Panc1 (cell line): ENCODE results near the gene C6orf132. TPM values are rescaled to one million over a fixed set of nuclear protein-coding genes. Genes with fewer than 3 reads are reported as not detected.
A peak's percentile ranks its signal among the peaks of the same experiment; 100 is the strongest.

Experiments
- ATAC-seq: fragments of 200-7000 bp; cut with Tn5 transposase; 2 replicates; pipeline ENCODE4 v1.9.1; 2020; ENCODE audit warnings: mild to moderate bottlenecking, moderate library complexity
- BruUV-seq: library from RNA; stranded (reverse); fragments of 400-500 nt; replicated peaks from 2 replicates; lab custom pipeline; 2021; lab: Mats Ljungman, UMichigan
- CTCF ChIA-PET: fragments of 300-600 bp; sonication (Branson Sonifier 250); formaldehyde crosslinking; loops from one replicate; lab custom pipeline; 2022; ENCODE audit warnings: antibody characterized with exemption; lab: Charles Lee
- POLR2A ChIA-PET: fragments of 300-600 bp; sonication (Branson Sonifier 250); formaldehyde crosslinking; loops from one replicate; lab custom pipeline; 2022; ENCODE audit warnings: antibody characterized with exemption; lab: Charles Lee
- DNase-seq: peaks from one replicate; pipeline ENCODE4 v3.0.0-alpha.2; 2010; ENCODE audit warnings: low read depth, low spot score
- H3K27ac ChIP-seq: 2 replicates; pipeline ENCODE4 v1.5.1; 2011; ENCODE audit warnings: mild to moderate bottlenecking, low read length, inconsistent platforms
- H3K27me3 ChIP-seq: fragments of 200-500 bp; sonication (Bioruptor generic); 2 replicates; pipeline ENCODE4 v1.6.0; 2014; ENCODE audit warnings: low read length, inconsistent platforms; ENCODE audit not compliant: control insufficient read depth, insufficient read depth
- H3K36me3 ChIP-seq: fragments of 200-500 bp; sonication (Bioruptor generic); 2 replicates; pipeline ENCODE4 v1.5.1; 2014; ENCODE audit warnings: inconsistent platforms, mild to moderate bottlenecking, low read length, moderate library complexity; ENCODE audit not compliant: control insufficient read depth, insufficient read depth
- H3K4me1 ChIP-seq: 2 replicates; pipeline ENCODE4 v1.5.1; 2011; ENCODE audit warnings: inconsistent platforms, mild to moderate bottlenecking, low read length, moderate library complexity; ENCODE audit not compliant: control insufficient read depth, insufficient read depth
- H3K4me3 ChIP-seq, 2 experiments: 2 replicates each; pipeline ENCODE4 v1.5.1; 2011 to 2012; ENCODE audit warnings: low read depth in 2 of 2, low read length in 2 of 2, mild to moderate bottlenecking in 2 of 2, inconsistent platforms in 1 of 2, moderate library complexity in 1 of 2
- H3K9me3 ChIP-seq: fragments of 200-500 bp; sonication (Bioruptor generic); 2 replicates; pipeline ENCODE4 v1.5.1; 2014; ENCODE audit warnings: low read depth, mild to moderate bottlenecking, inconsistent platforms, low read length, moderate library complexity; ENCODE audit not compliant: control insufficient read depth, insufficient read depth
- POLR2AphosphoS5 ChIP-seq: IDR thresholded peaks from 2 replicates; pipeline ENCODE4 v1.6.1; 2012; ENCODE audit warnings: mild to moderate bottlenecking, low read depth, low read length, moderate library complexity
- SIN3A ChIP-seq: IDR thresholded peaks from 2 replicates; pipeline ENCODE4 v1.6.1; 2012; ENCODE audit warnings: low read depth, mild to moderate bottlenecking, low read length, moderate library complexity, borderline replicate concordance; ENCODE audit not compliant: insufficient read depth
- TCF7L2 ChIP-seq: IDR thresholded peaks from 2 replicates; pipeline ENCODE4 v1.6.1; 2011; ENCODE audit warnings: mild to moderate bottlenecking, low read depth, low read length, inconsistent platforms
- in situ Hi-C: cut with HindIII; loops from 2 replicates; pipeline ENCODE4 v1.10.0; 2016; ENCODE audit warnings: low sequenced_read_pairs, low pct_unique_long_range_greater_than_20kb
- intact Hi-C: fragments of 100-400 bp; cut with micrococcal nuclease; formaldehyde crosslinking; loops from one replicate; pipeline ENCODE4 v1.10.0; 2022; ENCODE audit not compliant: unreplicated experiment
- total RNA-seq: library from RNA; stranded (reverse); gene quantifications from one replicate; pipeline ENCODE4 v1.2.1, GENCODE V29; 2021; ENCODE audit not compliant: unreplicated experiment
- TF ChIP-seq, protein P1 (sequence below), 2 experiments: IDR thresholded peaks; 2 replicates each; pipeline ENCODE4 v1.6.1; 2011 to 2012; ENCODE audit warnings: low read depth in 2 of 2, control low read depth in 1 of 2, low read length in 1 of 2, mild to moderate bottlenecking in 1 of 2, moderate library complexity in 1 of 2; ENCODE audit not compliant: insufficient read depth in 1 of 2
- TF ChIP-seq, protein P2 (sequence below): fragments of 450-650 bp; IDR thresholded peaks from 2 replicates; pipeline ENCODE4 v1.5.1; 2017; ENCODE audit warnings: mild to moderate bottlenecking

C6orf132 gene
- total RNA-seq, 1 experiment from 2014 or later: 12.9 TPM

DNA sequence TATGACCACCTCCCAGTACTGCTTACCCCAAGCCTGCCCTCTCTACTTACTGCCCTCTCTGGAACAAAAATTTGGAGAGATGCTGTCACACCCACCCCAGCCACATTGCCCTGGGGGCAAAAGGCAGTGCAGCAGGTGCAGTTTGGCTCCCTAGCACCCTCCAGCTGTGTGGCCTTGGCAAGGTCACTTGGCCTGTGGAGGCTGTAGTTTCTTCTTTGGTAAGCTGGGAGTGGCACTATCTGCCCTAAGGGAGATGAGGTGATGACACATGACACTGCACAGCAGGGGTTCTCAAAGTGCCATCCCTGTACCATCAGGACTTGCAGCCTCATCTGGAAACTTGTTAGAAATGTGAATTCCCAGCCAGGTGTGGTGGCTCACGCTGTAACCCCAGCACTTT lies 47.3 kb downstream of the C6orf132 start:
- no peak for DNase-seq
- no peak overlapping the region for H3K27ac ChIP-seq
- POLR2A ChIA-PET: no interaction called here
- TF ChIP-seq, protein P1, sequence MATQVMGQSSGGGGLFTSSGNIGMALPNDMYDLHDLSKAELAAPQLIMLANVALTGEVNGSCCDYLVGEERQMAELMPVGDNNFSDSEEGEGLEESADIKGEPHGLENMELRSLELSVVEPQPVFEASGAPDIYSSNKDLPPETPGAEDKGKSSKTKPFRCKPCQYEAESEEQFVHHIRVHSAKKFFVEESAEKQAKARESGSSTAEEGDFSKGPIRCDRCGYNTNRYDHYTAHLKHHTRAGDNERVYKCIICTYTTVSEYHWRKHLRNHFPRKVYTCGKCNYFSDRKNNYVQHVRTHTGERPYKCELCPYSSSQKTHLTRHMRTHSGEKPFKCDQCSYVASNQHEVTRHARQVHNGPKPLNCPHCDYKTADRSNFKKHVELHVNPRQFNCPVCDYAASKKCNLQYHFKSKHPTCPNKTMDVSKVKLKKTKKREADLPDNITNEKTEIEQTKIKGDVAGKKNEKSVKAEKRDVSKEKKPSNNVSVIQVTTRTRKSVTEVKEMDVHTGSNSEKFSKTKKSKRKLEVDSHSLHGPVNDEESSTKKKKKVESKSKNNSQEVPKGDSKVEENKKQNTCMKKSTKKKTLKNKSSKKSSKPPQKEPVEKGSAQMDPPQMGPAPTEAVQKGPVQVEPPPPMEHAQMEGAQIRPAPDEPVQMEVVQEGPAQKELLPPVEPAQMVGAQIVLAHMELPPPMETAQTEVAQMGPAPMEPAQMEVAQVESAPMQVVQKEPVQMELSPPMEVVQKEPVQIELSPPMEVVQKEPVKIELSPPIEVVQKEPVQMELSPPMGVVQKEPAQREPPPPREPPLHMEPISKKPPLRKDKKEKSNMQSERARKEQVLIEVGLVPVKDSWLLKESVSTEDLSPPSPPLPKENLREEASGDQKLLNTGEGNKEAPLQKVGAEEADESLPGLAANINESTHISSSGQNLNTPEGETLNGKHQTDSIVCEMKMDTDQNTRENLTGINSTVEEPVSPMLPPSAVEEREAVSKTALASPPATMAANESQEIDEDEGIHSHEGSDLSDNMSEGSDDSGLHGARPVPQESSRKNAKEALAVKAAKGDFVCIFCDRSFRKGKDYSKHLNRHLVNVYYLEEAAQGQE (IDR thresholded peaks at IDR 0.05; ENCODE audit: insufficient read depth in 1 of 2, low read depth in 2 of 2, low read length in 1 of 2): no peak
- TF ChIP-seq, protein P2, sequence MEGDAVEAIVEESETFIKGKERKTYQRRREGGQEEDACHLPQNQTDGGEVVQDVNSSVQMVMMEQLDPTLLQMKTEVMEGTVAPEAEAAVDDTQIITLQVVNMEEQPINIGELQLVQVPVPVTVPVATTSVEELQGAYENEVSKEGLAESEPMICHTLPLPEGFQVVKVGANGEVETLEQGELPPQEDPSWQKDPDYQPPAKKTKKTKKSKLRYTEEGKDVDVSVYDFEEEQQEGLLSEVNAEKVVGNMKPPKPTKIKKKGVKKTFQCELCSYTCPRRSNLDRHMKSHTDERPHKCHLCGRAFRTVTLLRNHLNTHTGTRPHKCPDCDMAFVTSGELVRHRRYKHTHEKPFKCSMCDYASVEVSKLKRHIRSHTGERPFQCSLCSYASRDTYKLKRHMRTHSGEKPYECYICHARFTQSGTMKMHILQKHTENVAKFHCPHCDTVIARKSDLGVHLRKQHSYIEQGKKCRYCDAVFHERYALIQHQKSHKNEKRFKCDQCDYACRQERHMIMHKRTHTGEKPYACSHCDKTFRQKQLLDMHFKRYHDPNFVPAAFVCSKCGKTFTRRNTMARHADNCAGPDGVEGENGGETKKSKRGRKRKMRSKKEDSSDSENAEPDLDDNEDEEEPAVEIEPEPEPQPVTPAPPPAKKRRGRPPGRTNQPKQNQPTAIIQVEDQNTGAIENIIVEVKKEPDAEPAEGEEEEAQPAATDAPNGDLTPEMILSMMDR: no peak
- TF ChIP-seq POLR2AphosphoS5 (no peak), SIN3A (no peak), TCF7L2 (no peak)
- no peak overlapping the region for H3K4me3 ChIP-seq
- H3K36me3 ChIP-seq: no peaks in the 10 kb centered on the region
- H3K27me3 ChIP-seq: no peaks in the 10 kb centered on the region
- intact Hi-C loops (no loop called here), in situ Hi-C loops (no loop called here)
- CTCF ChIA-PET: no interaction called here
- H3K4me1 ChIP-seq: peaks cover 9% of the 10 kb centered on the region
- H3K9me3 ChIP-seq: no peaks in the 10 kb centered on the region
- no TSS peak for BruUV-seq
- ATAC-seq: no peak

- POLR2A ChIA-PET: no interaction called here
- DNase-seq: no peak
Observed at GRCh38 chr6:42093582-42094329, 48.7 kb downstream of the C6orf132 start.

More at GRCh38 chr6:42093582-42094329, 48.7 kb downstream of the C6orf132 start:
- H3K9me3 ChIP-seq: no peaks in the 10 kb centered on the region
- in situ Hi-C loops: no loop called here
- H3K4me1 ChIP-seq: no peaks in the 10 kb centered on the region
- H3K27me3 ChIP-seq: no peaks in the 10 kb centered on the region
- no peaks in the 10 kb centered on the region for H3K36me3 ChIP-seq
- intact Hi-C loops: no loop called here
- no peak overlapping the region for H3K27ac ChIP-seq
- CTCF ChIA-PET: interaction anchor here (0.7 kb wide), 1 partner anchor 82 kb away, joined by 9 read pairs; no protein-coding TSS in a partner anchor
- BruUV-seq: no TSS peak
- TF ChIP-seq SIN3A: no peak
- TF ChIP-seq POLR2AphosphoS5: no peak
- TF ChIP-seq, protein P2: no peak
- TF ChIP-seq, protein P1 (IDR thresholded peaks at IDR 0.05; ENCODE audit: insufficient read depth in 1 of 2, low read depth in 2 of 2, low read length in 1 of 2): no peak
- no peak for TF ChIP-seq TCF7L2
- peak; percentile 70 for ATAC-seq
- H3K4me3 ChIP-seq: no peak overlapping the region
